H1 (cell line): ENCODE results near the gene TTC39A. TPM values are rescaled to one million over a fixed set of nuclear protein-coding genes. Genes with fewer than 3 reads are reported as not detected.
"Not testable (repeated sequence)": the region's sequence is repeated elsewhere in the genome, so short reads cannot be mapped to it uniquely, and the experiment has no call there.

Experiments
- CTCF ChIA-PET: fragments of 300-600 bp; sonication (Branson Sonifier 250); formaldehyde crosslinking; loops from one replicate; lab custom pipeline; 2021; ENCODE audit not compliant: partially characterized antibody; lab: Charles Lee
- POLR2A ChIA-PET: fragments of 300-600 bp; sonication (Branson Sonifier 250); formaldehyde crosslinking; loops from one replicate; lab custom pipeline; 2021; ENCODE audit warnings: inconsistent platforms; ENCODE audit not compliant: partially characterized antibody; lab: Charles Lee
- DNase-seq, 2 experiments: peaks; one replicate each; pipeline versions ENCODE4 v3.0.0 to v3.0.0-alpha.2; 2010 to 2022; ENCODE audit warnings: low spot score in 2 of 2, low read depth in 1 of 2, mixed read lengths in 1 of 2
- FAIRE-seq: peaks from 2 replicates; lab custom pipeline; 2011; peaks lifted over from hg19 to GRCh38; lab: Jason Lieb, UNC
- H2AFZ ChIP-seq: 2 replicates; pipeline ENCODE4 v1.8.1; 2012; ENCODE audit warnings: low read length, inconsistent platforms
- H2AK5ac ChIP-seq: 2 replicates; pipeline ENCODE4 v1.6.1; 2013; ENCODE audit warnings: low read depth, low read length
- H2BK120ac ChIP-seq: replicated peaks from 2 replicates; pipeline ENCODE3; 2013; ENCODE audit warnings: low read depth, low read length, inconsistent platforms
- H2BK12ac ChIP-seq: 2 replicates; pipeline ENCODE4 v1.6.1; 2013; ENCODE audit warnings: low read depth, low read length
- H2BK15ac ChIP-seq: 2 replicates; pipeline ENCODE4 v1.6.1; 2013; ENCODE audit warnings: low read length
- H2BK20ac ChIP-seq: 2 replicates; pipeline ENCODE4 v1.6.1; 2013; ENCODE audit warnings: low read length
- H2BK5ac ChIP-seq: 2 replicates; pipeline ENCODE4 v1.6.1; 2013; ENCODE audit warnings: low read depth, low read length
- H3K14ac ChIP-seq: 2 replicates; pipeline ENCODE4 v1.6.1; 2013; ENCODE audit warnings: inconsistent platforms; ENCODE audit not compliant: insufficient read length
- H3K18ac ChIP-seq: 2 replicates; pipeline ENCODE4 v1.6.1; 2013; ENCODE audit warnings: low read length; ENCODE audit errors: extremely low read depth
- H3K23ac ChIP-seq: 2 replicates; pipeline ENCODE4 v1.6.1; 2013; ENCODE audit warnings: inconsistent platforms; ENCODE audit not compliant: insufficient read length
- H3K23me2 ChIP-seq: 2 replicates; pipeline ENCODE4 v1.6.1; 2013; ENCODE audit warnings: low read depth, low read length
- H3K27ac ChIP-seq: 2 replicates; pipeline ENCODE4 v1.6.1; 2011; ENCODE audit warnings: low read depth, low read length, inconsistent platforms
- H3K27me3 ChIP-seq, 4 experiments: replicated peaks in 1 of 4; 1 replicate in 1 of 4; 2 replicates in 3 of 4; pipeline versions ENCODE4 v1.6.1 to v1.8.1; 2011 to 2013; ENCODE audit warnings: low read length in 3 of 4, mild to moderate bottlenecking in 3 of 4, inconsistent platforms in 2 of 4, mixed read lengths in 2 of 4, moderate library complexity in 1 of 4; ENCODE audit not compliant: control insufficient read depth in 3 of 4, insufficient read depth in 3 of 4; ENCODE audit errors: extremely low read depth in 1 of 4
- H3K36me3 ChIP-seq, 4 experiments: 2 replicates each; pipeline versions ENCODE4 v1.6.1 to v1.8.1; 2011 to 2013; ENCODE audit warnings: mild to moderate bottlenecking in 4 of 4, low read length in 3 of 4, moderate library complexity in 2 of 4, control low read depth in 1 of 4, inconsistent platforms in 1 of 4; ENCODE audit not compliant: insufficient read depth in 4 of 4, control insufficient read depth in 2 of 4
- H3K4ac ChIP-seq: replicated peaks from 2 replicates; pipeline ENCODE3; 2013; ENCODE audit warnings: low read length, low read depth, mixed read lengths, inconsistent platforms; ENCODE audit not compliant: insufficient read length
- H3K4me1 ChIP-seq, 4 experiments: replicated peaks in 1 of 4; 1 replicate in 1 of 4; 2 replicates in 3 of 4; pipeline versions ENCODE4 v1.6.1 to v1.8.1; 2011 to 2013; ENCODE audit warnings: low read length in 3 of 4, inconsistent platforms in 2 of 4, mixed read lengths in 1 of 4; ENCODE audit not compliant: insufficient read depth in 4 of 4, control insufficient read depth in 3 of 4
- H3K4me2 ChIP-seq, 2 experiments: 2 replicates each; pipeline versions ENCODE4 v1.6.1 to v1.8.1; 2011 to 2013; ENCODE audit warnings: low read depth in 2 of 2, low read length in 2 of 2, control low read depth in 1 of 2, inconsistent platforms in 1 of 2, mild to moderate bottlenecking in 1 of 2; ENCODE audit not compliant: insufficient read depth in 1 of 2
- H3K4me3 ChIP-seq, 4 experiments: fragments of 200-600, 300-600 bp in 1 of 4; sonication (generic), shearing (Covaris generic), sonication (Bioruptor Twin) in 1 of 4; 2 replicates each; pipeline versions ENCODE4 v1.5.1 to v1.8.1; 2011 to 2016; ENCODE audit warnings: low read length in 4 of 4, low read depth in 3 of 4, control low read depth in 2 of 4, inconsistent platforms in 2 of 4, mild to moderate bottlenecking in 2 of 4, mixed read lengths in 1 of 4, moderate library complexity in 1 of 4; ENCODE audit not compliant: insufficient read depth in 2 of 4; ENCODE audit errors: extremely low read depth in 1 of 4
- H3K56ac ChIP-seq: replicated peaks from 2 replicates; pipeline ENCODE3; 2013; ENCODE audit warnings: low read depth, mild to moderate bottlenecking, mixed read lengths, low read length, inconsistent platforms; ENCODE audit not compliant: insufficient read length
- H3K79me1 ChIP-seq: 2 replicates; pipeline ENCODE4 v1.6.1; 2013; ENCODE audit warnings: low read depth, low read length, control low read depth
- H3K79me2 ChIP-seq, 2 experiments: 2 replicates each; pipeline versions ENCODE4 v1.6.1 to v1.8.1; 2012 to 2013; ENCODE audit warnings: low read length in 2 of 2, mild to moderate bottlenecking in 2 of 2, inconsistent platforms in 1 of 2; ENCODE audit not compliant: insufficient read depth in 2 of 2, control insufficient read depth in 1 of 2
- H3K9ac ChIP-seq, 4 experiments: replicated peaks in 1 of 4; 1 replicate in 1 of 4; 2 replicates in 3 of 4; pipeline versions ENCODE4 v1.6.1 to v1.8.1; 2011 to 2013; ENCODE audit warnings: low read depth in 3 of 4, low read length in 3 of 4, control low read depth in 2 of 4, mild to moderate bottlenecking in 2 of 4, moderate library complexity in 2 of 4, inconsistent platforms in 1 of 4; ENCODE audit errors: extremely low read depth in 1 of 4
- H3K9me3 ChIP-seq, 2 experiments: 2 replicates each; pipeline versions ENCODE4 v1.6.1 to v1.8.1; 2012 to 2013; ENCODE audit warnings: mild to moderate bottlenecking in 2 of 2, moderate library complexity in 2 of 2, control low read depth in 1 of 2, inconsistent platforms in 1 of 2, low read depth in 1 of 2, low read length in 1 of 2, mixed read lengths in 1 of 2; ENCODE audit not compliant: insufficient read depth in 2 of 2
- H4K20me1 ChIP-seq, 2 experiments: replicated peaks in 1 of 2; 2 replicates each; pipeline versions ENCODE3 to v1.8.1; 2011 to 2013; ENCODE audit warnings: inconsistent platforms in 2 of 2, low read length in 2 of 2, mild to moderate bottlenecking in 1 of 2; ENCODE audit not compliant: insufficient read depth in 2 of 2, control insufficient read depth in 1 of 2
- H4K5ac ChIP-seq: 2 replicates; pipeline ENCODE4 v1.6.1; 2013; ENCODE audit warnings: low read length, low read depth, mixed read lengths, inconsistent platforms; ENCODE audit not compliant: insufficient read length
- H4K8ac ChIP-seq: 2 replicates; pipeline ENCODE4 v1.8.0; 2013; ENCODE audit warnings: mild to moderate bottlenecking, moderate library complexity, low read length, inconsistent platforms; ENCODE audit not compliant: insufficient read depth; ENCODE audit errors: extremely low read depth
- H4K91ac ChIP-seq: replicated peaks from 2 replicates; pipeline ENCODE3; 2013; ENCODE audit warnings: low read length, mixed read lengths, inconsistent platforms; ENCODE audit not compliant: insufficient read length
- BRCA1 ChIP-seq: IDR thresholded peaks from 2 replicates; pipeline ENCODE4 v1.6.1; 2012; ENCODE audit warnings: low read depth, low read length, improper control_type of control experiment
- CTCF ChIP-seq, 3 experiments: IDR thresholded peaks; 1 replicate in 2 of 3; 2 replicates in 1 of 3; pipeline versions ENCODE4 v1.5.1 to v1.6.1; 2011; ENCODE audit warnings: low read length in 3 of 3, mild to moderate bottlenecking in 3 of 3, inconsistent platforms in 2 of 3, low read depth in 1 of 3, moderate library complexity in 1 of 3; ENCODE audit not compliant: insufficient read depth in 1 of 3; ENCODE audit errors: control extremely low read depth in 1 of 3
- E2F6 ChIP-seq: IDR thresholded peaks from 2 replicates; pipeline ENCODE4 v1.6.1; 2012; ENCODE audit warnings: inconsistent platforms
- MAX ChIP-seq: IDR thresholded peaks from 2 replicates; pipeline ENCODE4 v1.6.1; 2012; ENCODE audit warnings: inconsistent platforms
- SIN3A ChIP-seq, 2 experiments: IDR thresholded peaks in 1 of 2; conservative IDR thresholded peaks in 1 of 2; 2 replicates each; pipeline ENCODE4 v1.6.1; 2011 to 2012; ENCODE audit warnings: low read length in 2 of 2, improper control_type of control experiment in 1 of 2, low read depth in 1 of 2, mild to moderate bottlenecking in 1 of 2
- WGBS, 2 experiments: shearing (Covaris generic) in 1 of 2; methylation state at CpG; one replicate each; pipeline versions ENCODE4 v1.1.6 to v1.1.7; 2013 to 2015; ENCODE audit warnings: low lambda C conversion rate in 2 of 2, mixed read lengths in 2 of 2, inconsistent platforms in 1 of 2, low coverage in 1 of 2, missing lambda C conversion rate in 1 of 2; ENCODE audit not compliant: insufficient replicate concordance in 2 of 2, insufficient coverage in 1 of 2, insufficient read length in 1 of 2; ENCODE audit errors: extremely low coverage in 1 of 2, missing lambda C conversion rate in 1 of 2; 5-methylcytosine and 5-hydroxymethylcytosine counted together
- polyA plus RNA-seq, 7 experiments: library from polyadenylated mRNA; depleted of rRNA in 3 of 7; stranded (reverse) in 5 of 7; unstranded in 2 of 7; fragments of >200 nt in 5 of 7; fragments of 200-250 nt in 2 of 7; gene quantifications; 1 replicate in 5 of 7; 2 replicates in 1 of 7; 4 replicates in 1 of 7; pipeline versions ENCODE4 v1.2.1 to v1.2.3, GENCODE V29; 2011 to 2013; ENCODE audit warnings: missing spikeins in 2 of 7, mixed read lengths in 2 of 7
- total RNA-seq: library from RNA; stranded (reverse); fragmentation: NEBNext Ultra II Directional; extraction: Animal tissue kit (Norgen Biotek cat#: 25700); gene quantifications from 2 replicates; pipeline ENCODE4 v1.2.1, GENCODE V29; 2021

Gene TTC39A
- total and polyA plus RNA-seq, 2 of the 8 experiments (the other 6 are each of a cell fraction or from before 2014, with no cell fraction given), result 5.5 to 5.8 TPM

GRCh38 chr1:51325391-51325790 lies 5.0 kb downstream of the TTC39A start (continued):
- TF ChIP-seq E2F6 (no peak), CTCF (IDR thresholded peaks at IDR 0.05; ENCODE audit: control extremely low read depth in 1 of 3, insufficient read depth in 1 of 3, low read depth in 1 of 3, low read length in 3 of 3) (no peak), BRCA1 (no peak), MAX (no peak), SIN3A (conservative IDR thresholded peaks at IDR 0.05 in 1 of 2, IDR thresholded peaks at IDR 0.05 in 1 of 2; ENCODE audit: low read depth in 1 of 2, low read length in 2 of 2) (no peak)

- CTCF ChIA-PET, H3K14ac ChIP-seq, H2AK5ac ChIP-seq, H3K4me1 ChIP-seq, H3K36me3 ChIP-seq, H3K27me3 ChIP-seq, H2BK15ac ChIP-seq, H3K4me2 ChIP-seq, H3K4ac ChIP-seq, H3K27ac ChIP-seq, H2BK12ac ChIP-seq, H3K9me3 ChIP-seq, H4K5ac ChIP-seq, H4K20me1 ChIP-seq, H4K8ac ChIP-seq, H3K23me2 ChIP-seq, H3K23ac ChIP-seq, H4K91ac ChIP-seq, H3K56ac ChIP-seq, H3K79me2 ChIP-seq, H2BK5ac ChIP-seq, H2BK20ac ChIP-seq, H2AFZ ChIP-seq, FAIRE-seq, POLR2A ChIA-PET, H3K79me1 ChIP-seq, H3K4me3 ChIP-seq, H2BK120ac ChIP-seq, DNase-seq, H3K9ac ChIP-seq, H3K18ac ChIP-seq: not testable (repeated sequence)
- WGBS, 2 experiments, result 92% methylated on average over 8 of the region's 8 CpGs; no CpG with 5 or more reads in 1 of the 2 experiments
These were observed 5.4 kb downstream of the TTC39A start for GRCh38 chr1:51325011-51325385.
